ENCODE measurements around the gene CD72.
"Not testable (repeated sequence)": the region's sequence is repeated elsewhere in the genome, so short reads cannot be mapped to it uniquely, and the experiment has no call there.

CD72 gene

DNA sequence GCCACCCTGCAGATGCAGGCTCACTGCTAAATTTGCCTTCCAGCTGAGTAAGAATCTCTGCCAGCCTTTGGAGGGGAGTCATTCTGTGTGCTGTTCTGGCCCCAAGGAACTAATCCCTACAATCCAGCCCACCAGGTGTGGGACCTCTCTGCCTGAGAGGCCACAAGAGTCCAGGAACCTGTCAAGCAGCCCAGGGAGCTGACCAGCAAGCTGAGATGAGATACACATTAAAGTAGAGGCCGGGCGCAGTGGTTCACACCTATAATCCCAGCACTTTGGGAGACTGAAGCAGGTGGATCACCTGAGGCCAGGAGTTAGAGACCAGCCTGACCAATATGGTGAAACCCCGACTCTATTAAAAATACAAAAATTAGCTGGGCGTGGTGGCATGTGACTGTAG is 6.1 kb downstream of the CD72 start:
- H3K36me3 Mint-ChIP-seq: peaks cover 74% of the 10 kb centered on the region
- peak overlapping the region; percentile 71 for H3K27ac Mint-ChIP-seq
- H3K9me3 Mint-ChIP-seq; H3K4me3 Mint-ChIP-seq; ATAC-seq; DNase-seq (ENCODE audit: low spot score in 2 of 2): not testable (repeated sequence)
- peaks cover 53% of the 10 kb centered on the region for H3K4me1 Mint-ChIP-seq

DNA sequence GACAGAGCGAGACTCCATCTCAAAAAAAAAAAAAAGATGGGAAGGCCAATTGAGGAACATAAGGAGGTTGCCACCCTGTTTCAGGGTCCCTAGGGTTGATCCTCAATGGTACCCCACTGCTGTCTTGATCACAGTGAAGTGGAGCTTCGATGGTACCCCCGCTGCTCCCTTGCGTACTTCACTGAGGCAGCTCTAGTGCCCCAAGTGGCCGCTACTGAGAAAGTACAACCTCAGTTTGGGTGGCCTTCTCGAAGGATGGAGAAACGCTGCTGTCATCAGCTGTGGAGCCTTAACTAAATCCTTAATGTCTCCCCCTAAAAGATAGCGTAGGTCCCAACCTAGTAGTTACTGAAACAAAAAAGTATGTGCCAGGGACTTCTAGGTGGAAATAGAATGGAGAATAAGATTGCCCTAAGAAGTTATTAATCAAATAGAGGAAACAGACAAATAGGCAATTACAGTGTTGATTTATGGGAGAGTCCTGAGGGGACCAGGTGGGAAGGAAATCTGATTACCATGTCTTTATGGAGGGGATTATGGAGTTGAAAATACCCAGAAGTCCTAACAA is 6.9 kb downstream of the CD72 start:
- Mint-ChIP-seq H3K4me3 (no peak overlapping the region), H3K27ac (peak overlapping the region; percentile 71), H3K4me1 (peaks cover 52% of the 10 kb centered on the region), H3K9me3 (no peaks in the 10 kb centered on the region), H3K36me3 (peaks cover 75% of the 10 kb centered on the region)
- ATAC-seq (peak; percentile 81), DNase-seq (ENCODE audit: low spot score in 2 of 2) (peak; percentile 39 to 73)

DNA sequence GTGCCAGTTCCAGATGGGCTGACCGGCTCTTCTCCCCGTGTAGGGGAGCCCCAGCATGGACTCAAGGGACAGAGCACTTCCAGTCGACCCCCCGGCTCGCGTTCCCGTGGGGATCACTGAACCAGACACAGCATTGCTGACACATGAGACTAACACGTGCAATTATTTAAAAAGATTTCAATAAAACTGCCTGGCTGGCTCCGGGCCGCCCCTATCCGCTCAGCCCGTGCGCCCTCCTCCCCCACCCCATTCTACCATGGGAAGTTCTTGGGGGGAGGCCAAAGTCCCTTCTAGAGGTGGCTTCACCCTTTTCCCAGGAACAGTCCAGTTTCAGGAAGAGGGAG is 8.4 kb downstream of the CD72 start:
- H3K27ac Mint-ChIP-seq: peak overlapping the region; percentile 30
- no peak overlapping the region for H3K4me3 Mint-ChIP-seq
- peaks cover 44% of the 10 kb centered on the region for H3K4me1 Mint-ChIP-seq
- DNase-seq (ENCODE audit: low spot score in 2 of 2) (no peak), ATAC-seq (no peak)
- peaks cover 67% of the 10 kb centered on the region for H3K36me3 Mint-ChIP-seq
- no peaks in the 10 kb centered on the region for H3K9me3 Mint-ChIP-seq

DNA sequence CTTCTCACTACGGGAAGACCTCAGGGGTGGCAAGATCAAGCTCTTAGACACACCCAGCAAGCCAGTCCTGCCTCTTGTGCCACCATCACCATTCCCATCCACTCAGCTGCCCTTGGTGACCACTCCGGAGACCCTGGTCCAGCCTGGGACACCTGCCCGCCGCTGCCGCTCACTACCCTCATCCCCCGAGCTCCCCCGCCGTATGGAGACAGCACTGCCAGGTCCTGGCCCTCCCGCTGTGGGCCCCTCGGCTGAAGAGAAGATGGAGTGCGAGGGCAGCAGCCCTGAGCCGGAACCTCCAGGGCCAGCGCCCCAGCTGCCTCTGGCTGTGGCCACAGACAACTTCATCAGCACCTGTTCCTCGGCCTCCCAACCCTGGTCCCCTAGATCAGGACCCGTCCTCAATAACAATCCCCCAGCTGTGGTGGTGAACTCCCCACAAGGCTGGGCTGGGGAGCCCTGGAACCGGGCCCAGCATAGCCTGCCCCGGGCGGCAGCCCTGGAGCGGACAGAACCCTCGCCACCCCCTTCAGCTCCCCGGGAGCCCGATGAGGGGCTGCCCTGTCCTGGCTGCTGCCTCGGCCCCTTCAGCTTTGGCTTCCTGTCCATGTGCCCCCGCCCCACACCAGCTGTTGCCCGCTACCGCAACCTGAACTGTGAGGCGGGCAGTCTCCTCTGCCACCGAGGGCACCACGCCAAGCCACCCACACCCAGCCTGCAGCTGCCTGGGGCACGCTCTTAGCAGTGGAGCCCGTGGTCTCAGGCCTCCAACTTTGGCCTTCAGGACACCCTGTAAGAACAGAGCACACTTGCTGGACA is 9.0 kb downstream of the CD72 start:
- DNase-seq (ENCODE audit: low spot score in 2 of 2): no peak
- Mint-ChIP-seq H3K27ac (peak overlapping the region; percentile 72), H3K4me1 (peaks cover 43% of the 10 kb centered on the region), H3K9me3 (no peaks in the 10 kb centered on the region), H3K4me3 (no peak overlapping the region), H3K36me3 (peaks cover 69% of the 10 kb centered on the region)
- ATAC-seq: no peak

DNA sequence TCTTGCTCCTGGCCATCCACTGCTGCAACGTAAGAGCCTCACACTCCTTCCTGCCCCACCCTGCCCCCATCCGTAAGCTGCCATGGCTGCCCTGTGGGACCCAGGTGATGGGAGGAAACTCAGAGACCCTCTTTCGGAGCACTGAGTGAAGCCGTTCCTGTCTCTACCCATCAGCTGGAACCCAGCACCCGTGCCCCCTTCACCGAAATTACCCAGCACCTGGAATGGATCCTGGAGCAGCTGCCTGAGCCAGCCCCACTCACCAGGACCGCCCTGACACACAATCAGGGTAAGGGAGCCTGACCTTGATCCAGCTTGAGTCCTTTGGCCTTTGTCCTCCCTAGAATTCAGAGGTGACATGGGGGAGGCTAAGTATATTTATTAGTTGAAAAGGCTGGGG is 10.0 kb downstream of the CD72 start:
- H3K27ac Mint-ChIP-seq: peak overlapping the region; percentile 72
- H3K9me3 Mint-ChIP-seq: no peaks in the 10 kb centered on the region
- H3K4me3 Mint-ChIP-seq: peak overlapping the region; percentile 97
- DNase-seq (ENCODE audit: low spot score in 2 of 2) (no peak), ATAC-seq (no peak)
- H3K4me1 Mint-ChIP-seq: peaks cover 51% of the 10 kb centered on the region
- peaks cover 77% of the 10 kb centered on the region for H3K36me3 Mint-ChIP-seq

DNA sequence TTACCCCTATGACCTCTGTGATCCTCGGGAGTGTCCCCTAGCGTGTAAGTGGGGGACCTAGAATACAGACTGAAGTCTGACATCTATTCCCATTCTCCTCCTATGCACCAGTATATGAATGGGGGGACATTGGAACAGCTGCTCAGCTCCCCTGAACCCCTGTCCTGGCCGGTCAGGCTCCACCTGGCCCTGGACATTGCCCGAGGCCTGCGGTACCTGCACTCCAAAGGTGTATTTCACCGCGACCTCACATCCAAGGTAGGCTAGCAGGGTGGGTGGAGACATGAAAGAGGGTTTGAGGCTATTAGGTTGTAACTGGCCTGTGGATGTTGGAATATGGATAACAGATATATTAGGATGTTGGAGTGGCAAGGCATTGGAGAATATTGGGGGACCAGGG is 11.5 kb downstream of the CD72 start:
- H3K4me1 Mint-ChIP-seq: peaks cover 61% of the 10 kb centered on the region
- ATAC-seq (no peak), DNase-seq (ENCODE audit: low spot score in 2 of 2) (no peak)

DNA sequence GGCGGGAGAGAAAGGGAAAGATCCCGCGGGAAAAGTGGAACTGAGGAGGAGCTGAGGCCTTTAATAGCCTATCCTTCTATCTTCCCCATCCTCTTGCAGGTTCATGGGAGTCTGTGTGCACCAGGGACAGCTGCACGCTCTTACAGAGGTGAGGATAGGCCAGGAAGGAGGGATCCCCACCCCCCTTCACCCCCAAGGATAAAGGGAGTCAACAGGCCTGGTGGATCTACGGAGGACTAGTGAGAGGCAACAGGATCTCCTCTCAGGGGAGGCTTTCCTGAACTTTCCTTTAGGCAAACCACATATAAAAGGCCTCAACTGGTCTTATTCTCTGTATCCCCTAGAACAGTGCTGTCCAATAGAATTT is 12.1 kb downstream of the CD72 start:
- DNase-seq (ENCODE audit: low spot score in 2 of 2): no peak
- no peak overlapping the region for H3K27ac Mint-ChIP-seq
- peaks cover 55% of the 10 kb centered on the region for H3K4me1 Mint-ChIP-seq
- ATAC-seq: no peak
- H3K36me3 Mint-ChIP-seq: peaks cover 64% of the 10 kb centered on the region
- H3K9me3 Mint-ChIP-seq: no peaks in the 10 kb centered on the region
- peak overlapping the region; percentile 97 for H3K4me3 Mint-ChIP-seq

More for the DNA sequence above, 11.5 kb downstream of the CD72 start:
- Mint-ChIP-seq H3K36me3 (peaks cover 71% of the 10 kb centered on the region), H3K27ac (peak overlapping the region; percentile 72), H3K9me3 (no peaks in the 10 kb centered on the region), H3K4me3 (peak overlapping the region; percentile 97)

DNA sequence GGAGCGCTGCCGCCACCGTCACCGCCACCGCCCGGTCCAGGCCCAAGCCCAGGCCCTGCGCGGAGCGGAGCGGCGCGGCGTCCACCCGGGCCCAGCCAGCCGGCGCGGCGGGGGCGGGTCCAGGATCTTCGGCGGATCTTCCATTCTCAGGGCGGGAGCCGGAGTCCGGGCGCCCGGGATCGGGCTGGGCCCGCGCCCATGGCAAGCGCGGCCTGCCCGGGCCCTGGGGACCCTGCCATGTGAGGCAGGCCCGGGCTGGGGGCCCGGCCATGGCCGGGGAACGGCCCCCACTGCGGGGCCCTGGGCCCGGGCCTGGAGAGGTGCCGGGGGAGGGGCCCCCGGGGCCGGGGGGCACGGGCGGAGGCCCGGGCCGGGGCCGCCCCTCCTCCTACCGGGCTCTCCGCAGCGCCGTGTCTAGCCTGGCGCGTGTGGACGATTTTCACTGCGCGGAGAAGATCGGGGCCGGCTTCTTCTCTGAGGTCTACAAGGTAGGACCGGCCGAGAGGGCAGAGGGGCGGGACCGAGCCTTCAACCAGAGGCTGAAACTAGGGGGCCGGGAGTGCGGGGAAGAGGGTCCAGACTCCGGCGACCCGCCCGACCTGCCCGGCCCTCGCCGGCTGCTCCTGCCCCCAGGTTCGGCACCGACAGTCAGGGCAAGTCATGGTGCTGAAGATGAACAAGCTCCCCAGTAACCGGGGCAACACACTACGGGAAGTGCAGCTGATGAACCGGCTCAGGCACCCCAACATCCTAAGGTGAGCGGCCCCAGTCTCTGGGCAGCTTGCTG is 12.7 kb downstream of the CD72 start:
- H3K4me1 Mint-ChIP-seq: peaks cover 51% of the 10 kb centered on the region
- H3K36me3 Mint-ChIP-seq: peaks cover 59% of the 10 kb centered on the region
- DNase-seq (ENCODE audit: low spot score in 2 of 2): peak in 1 of 2 donors; percentile 66
- peak; percentile 0 for ATAC-seq
- no peaks in the 10 kb centered on the region for H3K9me3 Mint-ChIP-seq
- no peak overlapping the region for H3K27ac Mint-ChIP-seq
- H3K4me3 Mint-ChIP-seq: peak overlapping the region; percentile 97

DNA sequence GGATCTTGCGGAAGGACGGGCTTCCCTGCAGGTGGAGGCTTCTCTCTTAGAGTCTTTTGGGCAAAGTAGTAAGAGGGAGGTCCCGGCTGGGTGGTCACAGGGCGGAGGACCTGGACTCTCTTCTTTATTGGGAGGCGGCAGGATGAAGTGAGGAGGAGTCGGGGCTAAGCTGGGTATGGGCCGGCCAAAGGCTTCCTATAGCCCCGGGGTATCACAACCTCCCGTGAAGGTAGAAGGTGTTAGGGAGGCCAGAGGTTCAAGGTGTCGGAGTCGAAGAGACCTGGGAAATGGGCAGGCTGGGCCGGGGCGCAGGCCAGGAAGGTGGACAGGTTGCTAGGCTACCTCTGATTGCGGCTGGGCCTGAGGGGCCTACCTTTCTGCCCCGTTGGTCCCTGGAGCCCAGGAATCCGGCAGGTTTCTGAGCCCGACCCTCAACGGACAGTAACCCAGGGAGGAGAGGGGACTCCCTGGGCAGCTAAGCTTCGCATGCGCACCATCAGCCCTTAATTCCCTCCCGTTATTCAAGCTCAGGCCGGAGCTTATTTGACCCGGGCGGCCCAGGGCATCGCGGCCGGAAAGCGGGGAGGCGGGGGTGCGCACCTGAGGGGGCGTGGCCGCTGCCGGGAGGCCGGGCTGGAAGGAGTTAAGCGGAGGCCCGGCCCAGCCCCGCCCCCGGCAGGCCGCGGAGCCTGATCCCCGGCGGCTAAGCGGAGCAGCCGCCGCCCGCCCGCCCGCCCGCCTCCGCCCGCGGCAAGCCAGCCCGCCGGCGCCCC is 13.4 kb downstream of the CD72 start, which contains the start of gene TESK1:
TSS of gene TESK1 (plus strand) at position 685 of the 773 bp plus-strand sequence. CDS start 358 bp downstream, outside the sequence.
- H3K36me3 Mint-ChIP-seq: peaks cover 51% of the 10 kb centered on the region
- H3K4me1 Mint-ChIP-seq: peaks cover 50% of the 10 kb centered on the region
- DNase-seq (ENCODE audit: low spot score in 2 of 2) (peak; percentile 82 to 92), ATAC-seq (peak; percentile 62)
- no peaks in the 10 kb centered on the region for H3K9me3 Mint-ChIP-seq
- H3K4me3 Mint-ChIP-seq: peak within 1 kb of the TSS; percentile 97
- H3K27ac Mint-ChIP-seq: peak within 1 kb of the TSS; percentile 98

DNA sequence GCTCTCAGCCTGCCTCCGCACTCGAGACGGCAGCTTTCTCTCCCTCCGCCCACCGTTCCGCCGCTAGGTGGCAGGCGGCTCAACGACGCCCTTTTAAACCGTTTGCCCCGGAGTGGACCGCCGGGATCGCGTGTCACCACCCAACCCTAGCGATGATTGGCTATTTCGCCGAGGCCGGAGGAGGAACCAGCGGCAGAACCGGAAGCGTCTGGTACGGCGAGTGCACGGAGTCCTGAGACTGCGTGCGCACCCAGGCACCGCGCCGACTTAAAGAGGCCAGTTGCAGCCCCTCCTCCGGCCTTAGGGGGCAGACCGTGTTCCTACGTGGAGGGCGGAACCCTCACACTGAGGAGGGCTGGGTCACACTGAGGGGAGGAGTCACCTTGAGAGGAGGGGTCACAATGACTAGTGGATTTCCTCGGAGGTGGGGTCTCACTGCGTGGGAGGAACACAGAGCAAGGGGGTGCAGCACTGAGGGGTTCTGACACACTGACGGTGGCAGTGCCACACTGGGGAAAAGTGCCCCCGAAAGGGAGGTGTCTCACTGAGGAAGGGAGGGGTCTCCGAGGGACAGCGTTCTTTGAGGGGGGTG is 14.1 kb downstream of the CD72 start:
- peak overlapping the region; percentile 98 for H3K27ac Mint-ChIP-seq
- DNase-seq (ENCODE audit: low spot score in 2 of 2): peak; percentile 94 to 99
- H3K36me3 Mint-ChIP-seq: peaks cover 44% of the 10 kb centered on the region
- peaks cover 50% of the 10 kb centered on the region for H3K4me1 Mint-ChIP-seq
- peak overlapping the region; percentile 97 for H3K4me3 Mint-ChIP-seq
- ATAC-seq: peak; percentile 92
- H3K9me3 Mint-ChIP-seq: no peaks in the 10 kb centered on the region

DNA sequence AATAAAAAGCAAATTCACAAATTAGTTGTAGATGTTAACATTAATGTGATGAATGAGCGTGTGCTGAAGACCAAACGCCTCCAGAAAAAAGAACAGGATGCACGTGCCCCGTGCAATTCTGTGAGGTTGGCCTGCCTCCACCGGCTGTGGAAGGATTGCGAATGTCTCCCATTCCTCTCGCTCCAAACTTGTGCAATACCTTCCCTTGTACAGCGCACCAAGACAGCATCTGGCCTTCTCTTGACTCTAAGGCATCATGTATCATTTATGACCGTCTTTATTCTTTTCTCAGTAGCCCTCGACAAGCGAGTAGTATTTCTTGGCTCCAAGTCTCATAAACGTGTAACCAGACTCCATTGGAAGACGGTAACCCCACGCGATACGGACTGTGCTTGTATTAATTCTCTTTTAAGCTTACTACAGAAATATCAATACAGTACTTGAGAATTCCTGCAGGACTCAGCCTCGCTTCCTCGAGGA is 14.7 kb downstream of the CD72 start:
- H3K4me3 Mint-ChIP-seq: peak overlapping the region; percentile 97
- ATAC-seq (no peak), DNase-seq (ENCODE audit: low spot score in 2 of 2) (peak in 1 of 2 donors; percentile 69)
- peaks cover 50% of the 10 kb centered on the region for H3K4me1 Mint-ChIP-seq
- no peaks in the 10 kb centered on the region for H3K9me3 Mint-ChIP-seq
- H3K36me3 Mint-ChIP-seq: peaks cover 39% of the 10 kb centered on the region
- H3K27ac Mint-ChIP-seq: peak overlapping the region; percentile 98

DNA sequence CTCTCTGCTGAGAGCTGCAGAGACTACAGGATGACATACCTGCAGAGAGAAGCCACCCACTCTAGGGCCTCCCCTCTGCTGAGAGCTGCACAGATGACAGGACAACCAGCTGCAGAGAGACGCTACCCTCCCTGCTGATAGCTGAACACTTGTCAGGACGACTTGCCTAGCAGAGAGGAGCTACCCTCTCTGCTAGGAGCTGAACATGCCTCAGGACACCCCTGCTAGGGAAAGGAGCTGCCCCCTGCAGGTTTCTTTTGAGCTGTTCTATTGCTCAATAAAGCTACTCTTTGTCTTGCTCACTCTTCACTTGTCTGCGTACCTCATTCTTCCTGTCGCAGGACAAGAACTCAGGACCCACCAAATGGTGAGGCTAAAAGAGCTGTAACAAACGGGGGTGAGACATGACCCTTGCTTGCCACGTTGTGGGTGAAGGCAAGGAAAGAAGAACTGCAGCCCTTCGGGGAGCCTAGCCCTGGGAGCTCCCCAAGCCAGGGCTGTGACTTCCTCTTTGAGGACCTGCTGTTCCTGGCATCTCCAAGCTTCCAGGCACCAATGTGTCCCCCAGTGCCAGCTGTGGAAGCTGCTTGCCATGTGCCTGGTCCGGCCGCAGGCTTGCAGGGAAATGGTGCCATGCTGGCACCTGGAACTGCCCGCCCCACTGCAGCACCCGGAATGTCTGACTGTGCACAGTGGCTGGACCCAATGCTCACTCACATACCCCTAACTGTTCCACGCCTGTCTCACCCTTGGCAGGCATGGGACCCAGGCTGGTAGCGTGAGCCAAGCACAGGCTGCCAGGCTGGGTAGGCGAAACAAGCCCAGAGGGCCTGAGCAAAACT is 18.2 kb downstream of the CD72 start:
- ATAC-seq: no peak
- no peak for DNase-seq (ENCODE audit: low spot score in 2 of 2)
- H3K4me3 Mint-ChIP-seq: no peak overlapping the region
- peaks cover 25% of the 10 kb centered on the region for H3K4me1 Mint-ChIP-seq
- H3K9me3 Mint-ChIP-seq: no peaks in the 10 kb centered on the region
- H3K27ac Mint-ChIP-seq: no peak overlapping the region
- peaks cover 19% of the 10 kb centered on the region for H3K36me3 Mint-ChIP-seq

DNA sequence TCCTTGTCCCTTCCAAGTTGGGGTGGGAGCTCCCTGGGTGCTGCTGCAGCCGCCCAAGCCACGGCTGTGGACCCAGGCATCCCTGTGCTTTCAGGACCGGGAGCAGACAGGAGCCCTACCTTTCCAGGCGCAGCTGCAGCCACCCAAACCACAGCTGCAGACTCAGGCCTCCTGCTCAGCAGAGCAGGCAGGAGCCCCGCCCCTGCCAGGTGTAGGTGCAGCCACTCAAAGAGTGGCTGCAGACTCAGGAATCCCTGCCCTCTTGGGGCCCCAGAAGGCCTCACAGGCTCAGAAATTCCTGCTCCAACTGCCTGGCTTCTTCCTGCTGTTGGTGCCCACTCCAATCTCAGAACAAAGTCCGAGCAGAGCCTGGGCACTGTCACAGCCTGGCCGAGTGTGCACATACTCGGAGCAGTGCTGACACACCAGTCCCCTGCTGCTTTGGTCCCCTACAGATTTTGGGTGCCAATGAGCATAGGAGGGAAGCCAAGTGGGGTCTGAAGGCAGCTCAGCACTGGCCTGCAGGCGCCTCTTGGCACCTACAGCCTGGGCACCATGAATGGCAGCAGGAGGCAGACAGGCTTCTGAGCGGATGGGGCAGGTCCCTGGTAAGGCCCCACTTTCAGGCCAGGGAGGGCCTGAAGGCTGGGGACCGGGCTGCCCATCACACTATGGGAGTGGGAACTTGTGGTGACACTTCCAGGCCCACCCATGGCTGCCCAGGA is 19.2 kb downstream of the CD72 start:
- Mint-ChIP-seq H3K36me3 (peaks cover 9% of the 10 kb centered on the region), H3K9me3 (no peaks in the 10 kb centered on the region), H3K27ac (no peak overlapping the region), H3K4me3 (no peak overlapping the region), H3K4me1 (peaks cover 18% of the 10 kb centered on the region)
- no peak for ATAC-seq
- no peak for DNase-seq (ENCODE audit: low spot score in 2 of 2)

Measured in stimulated activated effector memory CD8-positive, alpha-beta T cell treated with anti-CD3 and anti-CD28 coated beads, Interleukin-12 subunit alpha, Interleukin-12 subunit beta, amount 100 ng/mL, for 72 hours (primary cell).